ENCODE data around the gene UBTD2. TPM values are rescaled to one million over a fixed set of nuclear protein-coding genes. Genes with fewer than 3 reads are reported as not detected.

The UBTD2 gene
- total and polyA plus RNA-seq, 11 donors, result 5.0 to 13.3 (median 9.7) TPM

- Histone ChIP-seq H3K9me3 (no peaks in the 10 kb centered on the region), H3K27ac (peak overlapping the region in 1 of 12 donors; percentile 46), H3K4me3 (no peak overlapping the region), H3K4me1 (no peaks in the 10 kb centered on the region), H3K27me3 (no peaks in the 10 kb centered on the region), H3K36me3 (no peaks in the 10 kb centered on the region)
- intact Hi-C loops (cut with DNase I), result no loop called here
- no peak for DNase-seq
- WGBS, 4 donors, result 54 to 67% (median 64%) methylated on average over 1 of the region's 1 CpG
- no peak for ATAC-seq
- TF ChIP-seq POLR2A (IDR thresholded peaks at IDR 0.05) (no peak), CTCF (IDR thresholded peaks at IDR 0.05) (no peak)
Observed at GRCh38 chr5:172312286-172312685, 28.7 kb upstream of the UBTD2 start.

- H3K27ac ChIP-seq, result peak overlapping the region in 1 of 12 donors; percentile 46
- ATAC-seq, result peak in 3 of 4 donors; percentile 34 to 55 (median 46)
- no peaks in the 10 kb centered on the region for H3K4me1 ChIP-seq
- no peaks in the 10 kb centered on the region for H3K27me3 ChIP-seq
- H3K9me3 ChIP-seq, result no peaks in the 10 kb centered on the region
- 85 to 90% (median 87%) methylated on average over 4 of the region's 4 CpGs for whole genome bisulfite sequencing, 4 donors
- H3K36me3 ChIP-seq, result no peaks in the 10 kb centered on the region
- no peak overlapping the region for H3K4me3 ChIP-seq
- no peak for TF ChIP-seq CTCF (IDR thresholded peaks at IDR 0.05)
- TF ChIP-seq POLR2A (IDR thresholded peaks at IDR 0.05), result no peak
- no peak for DNase-seq
- intact Hi-C loops (cut with DNase I), result no loop called here
Observed at GRCh38 chr5:172311605-172312004, 28.0 kb upstream of the UBTD2 start.

GRCh38 chr5:172311026-172311425 lies 27.5 kb upstream of the UBTD2 start:
- Histone ChIP-seq H3K4me3 (no peak overlapping the region), H3K4me1 (no peaks in the 10 kb centered on the region), H3K9me3 (peaks cover 0 to 3% (median 0%) of the 10 kb centered on the region in 12 donors), H3K27me3 (no peaks in the 10 kb centered on the region), H3K36me3 (no peaks in the 10 kb centered on the region), H3K27ac (no peak overlapping the region)
- WGBS, 4 donors, result 93 to 98% (median 95%) methylated on average over 7 of the region's 7 CpGs
- no peak for DNase-seq
- no peak for TF ChIP-seq POLR2A (IDR thresholded peaks at IDR 0.05)
- no peak for TF ChIP-seq CTCF (IDR thresholded peaks at IDR 0.05)
- intact Hi-C loops (cut with DNase I), result no loop called here
- ATAC-seq, result no peak

GRCh38 chr5:172305380-172305779 lies 21.8 kb upstream of the UBTD2 start:
- 91 to 92% (median 91%) methylated on average over 2 of the region's 2 CpGs for WGBS, 4 donors
- ATAC-seq, result no peak
- Histone ChIP-seq H3K4me3 (no peak overlapping the region), H3K36me3 (no peaks in the 10 kb centered on the region), H3K27ac (no peak overlapping the region), H3K4me1 (no peaks in the 10 kb centered on the region), H3K9me3 (peaks cover 0 to 15% (median 2%) of the 10 kb centered on the region in 12 donors), H3K27me3 (no peaks in the 10 kb centered on the region)
- no peak for TF ChIP-seq CTCF (IDR thresholded peaks at IDR 0.05)
- TF ChIP-seq POLR2A (IDR thresholded peaks at IDR 0.05), result no peak
- intact Hi-C loops (cut with DNase I), result no loop called here
- no peak for DNase-seq

Measured in heart left ventricle (tissue), 16 donors.